Type B pancreatic cell (in vitro differentiated cells): ENCODE data around the gene PLD1. TPM values are rescaled to one million over a fixed set of nuclear protein-coding genes. Genes with fewer than 3 reads are reported as not detected.

Experiments used
- DNase-seq: peaks from one replicate; pipeline ENCODE4 v3.0.0; 2021; ENCODE audit warnings: mixed read lengths; ENCODE audit not compliant: unreplicated experiment; ENCODE audit errors: extremely low spot score
- H3K27ac Mint-ChIP-seq: 2 replicates; pipeline ENCODE4 v1.8.0; 2021; ENCODE audit warnings: mild to moderate bottlenecking, mixed read lengths
- H3K27me3 Mint-ChIP-seq: 2 replicates; pipeline ENCODE4 v1.8.0; 2021; ENCODE audit warnings: mixed read lengths
- H3K36me3 Mint-ChIP-seq: 2 replicates; pipeline ENCODE4 v1.8.0; 2021; ENCODE audit warnings: mixed read lengths
- H3K4me1 Mint-ChIP-seq: one replicate; pipeline ENCODE4 v1.8.0; 2021; ENCODE audit warnings: mixed read lengths; ENCODE audit not compliant: unreplicated experiment
- H3K4me3 Mint-ChIP-seq: 2 replicates; pipeline ENCODE4 v1.8.0; 2021; ENCODE audit warnings: mild to moderate bottlenecking, mixed read lengths
- H3K9me3 Mint-ChIP-seq: 2 replicates; pipeline ENCODE4 v1.8.0; 2021; ENCODE audit warnings: mixed read lengths
- total RNA-seq: library from RNA; stranded (reverse); gene quantifications from 2 replicates; pipeline ENCODE4 v1.2.1, GENCODE V29; 2021; ENCODE audit warnings: low replicate concordance
- TF ChIP-seq, protein P1 (sequence below): fragments of 200-600 bp; sonication (generic); conservative IDR thresholded peaks from 2 replicates; pipeline ENCODE4 v1.5.0; 2021; ENCODE audit warnings: antibody characterized with exemption, mild to moderate bottlenecking

Gene PLD1
- total RNA-seq, 1 donor from 2014 or later = 33.3 TPM

DNA sequence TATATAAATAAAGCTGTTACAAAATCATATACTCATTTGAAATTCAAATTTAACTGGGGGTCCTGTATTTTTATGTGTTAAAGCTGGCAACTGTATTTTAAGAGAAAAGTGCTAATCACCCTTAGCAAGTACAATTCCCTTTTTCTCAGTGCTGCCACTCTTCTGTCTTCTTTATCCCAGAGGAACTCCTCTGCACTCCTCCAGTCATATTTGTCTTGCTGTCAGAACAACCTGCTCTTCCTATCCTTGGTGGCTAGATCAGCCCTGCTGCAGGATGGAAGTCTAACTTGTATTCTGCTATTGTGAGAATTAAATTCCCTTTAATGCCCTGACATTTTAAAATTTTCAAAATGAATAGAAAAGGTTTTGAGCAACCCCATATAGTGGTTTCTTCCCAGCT is 226.2 kb downstream of the PLD1 start:
- H3K9me3 Mint-ChIP-seq = peaks cover 3% of the 10 kb centered on the region
- H3K4me3 Mint-ChIP-seq = no peak overlapping the region
- H3K36me3 Mint-ChIP-seq = no peaks in the 10 kb centered on the region
- TF ChIP-seq, protein P1, sequence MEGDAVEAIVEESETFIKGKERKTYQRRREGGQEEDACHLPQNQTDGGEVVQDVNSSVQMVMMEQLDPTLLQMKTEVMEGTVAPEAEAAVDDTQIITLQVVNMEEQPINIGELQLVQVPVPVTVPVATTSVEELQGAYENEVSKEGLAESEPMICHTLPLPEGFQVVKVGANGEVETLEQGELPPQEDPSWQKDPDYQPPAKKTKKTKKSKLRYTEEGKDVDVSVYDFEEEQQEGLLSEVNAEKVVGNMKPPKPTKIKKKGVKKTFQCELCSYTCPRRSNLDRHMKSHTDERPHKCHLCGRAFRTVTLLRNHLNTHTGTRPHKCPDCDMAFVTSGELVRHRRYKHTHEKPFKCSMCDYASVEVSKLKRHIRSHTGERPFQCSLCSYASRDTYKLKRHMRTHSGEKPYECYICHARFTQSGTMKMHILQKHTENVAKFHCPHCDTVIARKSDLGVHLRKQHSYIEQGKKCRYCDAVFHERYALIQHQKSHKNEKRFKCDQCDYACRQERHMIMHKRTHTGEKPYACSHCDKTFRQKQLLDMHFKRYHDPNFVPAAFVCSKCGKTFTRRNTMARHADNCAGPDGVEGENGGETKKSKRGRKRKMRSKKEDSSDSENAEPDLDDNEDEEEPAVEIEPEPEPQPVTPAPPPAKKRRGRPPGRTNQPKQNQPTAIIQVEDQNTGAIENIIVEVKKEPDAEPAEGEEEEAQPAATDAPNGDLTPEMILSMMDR = no peak
- H3K4me1 Mint-ChIP-seq = no peaks in the 10 kb centered on the region
- no peak for DNase-seq
- no peaks in the 10 kb centered on the region for H3K27me3 Mint-ChIP-seq
- H3K27ac Mint-ChIP-seq = no peak overlapping the region

GRCh38 chr3:171574556-171575240 is 235.6 kb downstream of the PLD1 start:
- Mint-ChIP-seq H3K27ac (no peak overlapping the region), H3K4me3 (no peak overlapping the region), H3K4me1 (no peaks in the 10 kb centered on the region), H3K27me3 (no peaks in the 10 kb centered on the region), H3K9me3 (peaks cover 3% of the 10 kb centered on the region), H3K36me3 (no peaks in the 10 kb centered on the region)
- TF ChIP-seq, protein P1 = no peak
- DNase-seq = no peak

- H3K9me3 Mint-ChIP-seq = peaks cover 5% of the 10 kb centered on the region
- H3K27me3 Mint-ChIP-seq = peaks cover 4% of the 10 kb centered on the region
- peaks cover 15% of the 10 kb centered on the region for H3K4me1 Mint-ChIP-seq
- DNase-seq = no peak
- no peak overlapping the region for H3K4me3 Mint-ChIP-seq
- no peaks in the 10 kb centered on the region for H3K36me3 Mint-ChIP-seq
- TF ChIP-seq, protein P1 = no peak
- H3K27ac Mint-ChIP-seq = no peak overlapping the region
These were observed 240.6 kb downstream of the PLD1 start for GRCh38 chr3:171569571-171570132.

DNA sequence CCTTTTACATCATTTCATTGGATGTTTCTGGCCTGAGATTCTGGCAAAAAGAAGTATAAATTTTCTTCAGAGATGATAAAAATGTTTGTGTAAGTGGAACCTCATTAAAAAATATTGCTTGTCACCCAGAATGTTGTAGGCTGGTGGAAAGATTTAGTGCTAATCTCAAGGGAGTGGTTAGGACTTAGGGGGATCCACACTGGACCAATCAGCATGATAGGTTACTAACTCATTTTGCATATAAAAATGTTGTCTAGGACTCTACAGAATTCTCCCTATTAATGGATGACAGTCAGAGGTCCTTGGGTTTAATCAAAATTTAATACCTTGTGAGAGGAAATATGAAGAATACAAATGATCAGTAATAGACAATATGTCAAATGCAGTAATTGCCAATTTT is 241.5 kb downstream of the PLD1 start:
- no peak for DNase-seq
- H3K9me3 Mint-ChIP-seq = peaks cover 5% of the 10 kb centered on the region
- no peak overlapping the region for H3K4me3 Mint-ChIP-seq
- peaks cover 5% of the 10 kb centered on the region for H3K27me3 Mint-ChIP-seq
- TF ChIP-seq, protein P1 = no peak
- no peak overlapping the region for H3K27ac Mint-ChIP-seq
- H3K4me1 Mint-ChIP-seq = peaks cover 16% of the 10 kb centered on the region
- H3K36me3 Mint-ChIP-seq = no peaks in the 10 kb centered on the region

GRCh38 chr3:171566803-171567422 is 243.4 kb downstream of the PLD1 start:
- no peak for DNase-seq
- TF ChIP-seq, protein P1 = peak; percentile 93
- peaks cover 16% of the 10 kb centered on the region for H3K4me1 Mint-ChIP-seq
- no peak overlapping the region for H3K4me3 Mint-ChIP-seq
- H3K27me3 Mint-ChIP-seq = peaks cover 5% of the 10 kb centered on the region
- H3K36me3 Mint-ChIP-seq = no peaks in the 10 kb centered on the region
- H3K27ac Mint-ChIP-seq = no peak overlapping the region
- H3K9me3 Mint-ChIP-seq = peaks cover 5% of the 10 kb centered on the region
